HEK293T (cell line): ENCODE results near the gene MCF2L.
"Not testable (repeated sequence)": the region's sequence is repeated elsewhere in the genome, so short reads cannot be mapped to it uniquely, and the experiment has no call there.

Experiments used
- CTCF ChIA-PET: fragments of 350-600 bp; formaldehyde crosslinking; extraction: SDS; loops from one replicate; lab custom pipeline; 2021; ENCODE audit warnings: antibody characterized with exemption, inconsistent platforms; lab: Yijun Ruan, JAX
- POLR2A ChIA-PET: fragments of 350-600 bp; formaldehyde crosslinking; extraction: SDS; loops from one replicate; lab custom pipeline; 2020; ENCODE audit warnings: antibody characterized with exemption, inconsistent platforms; lab: Yijun Ruan, JAX
- DNase-seq: peaks from one replicate; pipeline ENCODE4 v3.0.0; 2012; ENCODE audit warnings: mixed read lengths; ENCODE audit errors: extremely low spot score
- ARNT ChIP-seq: fragments of 450-650 bp; IDR thresholded peaks from 2 replicates; pipeline ENCODE4 v1.6.1; 2017; ENCODE audit warnings: mild to moderate bottlenecking
- BHLHE40 ChIP-seq: fragments of 450-650 bp; IDR thresholded peaks from 2 replicates; pipeline ENCODE4 v1.6.1; 2016; ENCODE audit warnings: mild to moderate bottlenecking, moderate library complexity, borderline replicate concordance
- CTBP1 ChIP-seq: fragments of 450-650 bp; IDR thresholded peaks from 2 replicates; pipeline ENCODE4 v1.6.1; 2016; ENCODE audit warnings: borderline replicate concordance
- ELF4 ChIP-seq: fragments of 450-650 bp; IDR thresholded peaks from 2 replicates; pipeline ENCODE4 v1.6.1; 2017; ENCODE audit warnings: antibody characterized with exemption
- FOXA1 ChIP-seq: fragments of 450-650 bp; IDR thresholded peaks from 2 replicates; pipeline ENCODE4 v1.6.1; 2016; ENCODE audit warnings: mild to moderate bottlenecking
- FOXK2 ChIP-seq: fragments of 450-650 bp; IDR thresholded peaks from 2 replicates; pipeline ENCODE4 v1.6.1; 2016; ENCODE audit warnings: mild to moderate bottlenecking
- FOXM1 ChIP-seq: fragments of 450-650 bp; IDR thresholded peaks from 2 replicates; pipeline ENCODE4 v1.6.1; 2017; ENCODE audit warnings: mild to moderate bottlenecking, borderline replicate concordance
- HDGF ChIP-seq: fragments of 450-650 bp; IDR thresholded peaks from 2 replicates; pipeline ENCODE4 v1.6.1; 2017; ENCODE audit warnings: antibody characterized with exemption, borderline replicate concordance
- L3MBTL2 ChIP-seq: fragments of 450-650 bp; conservative IDR thresholded peaks from 2 replicates; pipeline ENCODE4 v1.6.1; 2016; ENCODE audit warnings: mild to moderate bottlenecking
- LEF1 ChIP-seq: fragments of 450-650 bp; IDR thresholded peaks from 2 replicates; pipeline ENCODE4 v1.6.1; 2017; ENCODE audit warnings: mild to moderate bottlenecking, borderline replicate concordance
- NFRKB ChIP-seq: fragments of 450-650 bp; IDR thresholded peaks from 2 replicates; pipeline ENCODE4 v1.6.1; 2016; ENCODE audit warnings: mild to moderate bottlenecking, moderate library complexity
- SP1 ChIP-seq: fragments of 450-650 bp; IDR thresholded peaks from 2 replicates; pipeline ENCODE4 v1.6.1; 2017
- SUZ12 ChIP-seq: fragments of 450-650 bp; IDR thresholded peaks from 2 replicates; pipeline ENCODE4 v1.6.1; 2016; ENCODE audit warnings: mild to moderate bottlenecking
- TARDBP ChIP-seq: fragments of 450-650 bp; IDR thresholded peaks from 2 replicates; pipeline ENCODE4 v1.6.1; 2016
- ZNF384 ChIP-seq: fragments of 450-650 bp; IDR thresholded peaks from 2 replicates; pipeline ENCODE4 v1.6.1; 2016
- TF ChIP-seq, protein P1 (sequence below): fragments of 450-650 bp; IDR thresholded peaks from 2 replicates; pipeline ENCODE4 v1.6.1; 2016

MCF2L gene

DNA sequence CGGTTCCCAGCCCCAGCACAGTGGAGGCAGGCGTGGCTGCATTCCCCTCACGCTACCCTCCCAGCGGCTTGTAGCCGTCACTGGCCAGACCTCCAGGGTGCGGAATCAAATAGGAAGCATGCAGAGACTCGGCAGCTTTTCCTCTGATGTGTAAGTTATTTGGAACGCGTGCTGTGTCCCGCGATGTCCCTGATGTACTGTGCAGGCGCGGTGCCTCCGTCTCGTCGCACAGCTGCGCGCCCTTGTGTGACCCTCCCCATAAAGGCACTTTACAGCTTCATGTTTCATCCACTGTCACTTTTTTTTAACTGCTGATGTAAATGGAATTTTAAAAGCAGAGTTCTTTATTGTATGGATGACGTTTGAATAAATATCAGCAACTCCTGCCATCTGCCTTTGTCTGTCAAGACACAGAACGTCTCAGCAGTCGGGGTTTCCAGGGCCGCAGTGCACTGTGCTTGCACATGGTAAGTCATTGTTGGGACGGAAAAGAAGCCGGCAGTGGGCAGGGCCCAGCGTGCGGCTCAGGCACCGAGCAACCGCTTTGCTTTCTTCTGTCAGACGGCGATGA lies 129.2 kb downstream of the MCF2L start:
- CTCF ChIA-PET = interaction anchor here (1.0 kb wide), 1 partner anchor 155 kb away, joined by 5 read pairs; no protein-coding TSS in a partner anchor
- TF ChIP-seq FOXA1 (no peak), FOXK2 (no peak), ZNF384 (no peak), L3MBTL2 (no peak), SUZ12 (no peak), CTBP1 (no peak), ELF4 (no peak), HDGF (no peak)
- TF ChIP-seq, protein P1, sequence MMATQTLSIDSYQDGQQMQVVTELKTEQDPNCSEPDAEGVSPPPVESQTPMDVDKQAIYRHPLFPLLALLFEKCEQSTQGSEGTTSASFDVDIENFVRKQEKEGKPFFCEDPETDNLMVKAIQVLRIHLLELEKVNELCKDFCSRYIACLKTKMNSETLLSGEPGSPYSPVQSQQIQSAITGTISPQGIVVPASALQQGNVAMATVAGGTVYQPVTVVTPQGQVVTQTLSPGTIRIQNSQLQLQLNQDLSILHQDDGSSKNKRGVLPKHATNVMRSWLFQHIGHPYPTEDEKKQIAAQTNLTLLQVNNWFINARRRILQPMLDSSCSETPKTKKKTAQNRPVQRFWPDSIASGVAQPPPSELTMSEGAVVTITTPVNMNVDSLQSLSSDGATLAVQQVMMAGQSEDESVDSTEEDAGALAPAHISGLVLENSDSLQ = no peak
- POLR2A ChIA-PET = no interaction called here
- DNase-seq = no peak

GRCh38 chr13:113099142-113099541 lies 130.1 kb downstream of the MCF2L start:
- POLR2A ChIA-PET = no interaction called here
- CTCF ChIA-PET = no interaction called here
- TF ChIP-seq ZNF384 (no peak), ARNT (no peak), L3MBTL2 (no peak), HDGF (no peak), ELF4 (no peak), FOXA1 (no peak), FOXM1 (no peak), LEF1 (no peak), CTBP1 (no peak), FOXK2 (no peak)
- TF ChIP-seq, protein P1 = no peak
- no peak for DNase-seq

- POLR2A ChIA-PET, DNase-seq, CTCF ChIA-PET: not testable (repeated sequence)
Measured at GRCh38 chr13:113102302-113102701, 133.3 kb downstream of the MCF2L start.

- CTCF ChIA-PET = no interaction called here
- no peak for DNase-seq
- TF ChIP-seq, protein P1 = no peak
- TF ChIP-seq ARNT = no peak
- no peak for TF ChIP-seq NFRKB
- no peak for TF ChIP-seq SUZ12
- no peak for TF ChIP-seq LEF1
- no peak for TF ChIP-seq L3MBTL2
- TF ChIP-seq SP1 = no peak
- no peak for TF ChIP-seq ELF4
- TF ChIP-seq FOXM1 = no peak
- TF ChIP-seq HDGF = no peak
- POLR2A ChIA-PET = no interaction called here
Measured at GRCh38 chr13:113102727-113103126, 133.7 kb downstream of the MCF2L start.

GRCh38 chr13:113103646-113104045 lies 134.6 kb downstream of the MCF2L start:
- ChIA-PET POLR2A (no interaction called here), CTCF (no interaction called here)
- TF ChIP-seq L3MBTL2 (no peak), ARNT (no peak), NFRKB (no peak), SUZ12 (no peak), SP1 (no peak), HDGF (no peak), FOXM1 (no peak), LEF1 (no peak), TARDBP (no peak), ELF4 (no peak), FOXA1 (no peak), CTBP1 (no peak)
- TF ChIP-seq, protein P1 = no peak
- DNase-seq = no peak

DNA sequence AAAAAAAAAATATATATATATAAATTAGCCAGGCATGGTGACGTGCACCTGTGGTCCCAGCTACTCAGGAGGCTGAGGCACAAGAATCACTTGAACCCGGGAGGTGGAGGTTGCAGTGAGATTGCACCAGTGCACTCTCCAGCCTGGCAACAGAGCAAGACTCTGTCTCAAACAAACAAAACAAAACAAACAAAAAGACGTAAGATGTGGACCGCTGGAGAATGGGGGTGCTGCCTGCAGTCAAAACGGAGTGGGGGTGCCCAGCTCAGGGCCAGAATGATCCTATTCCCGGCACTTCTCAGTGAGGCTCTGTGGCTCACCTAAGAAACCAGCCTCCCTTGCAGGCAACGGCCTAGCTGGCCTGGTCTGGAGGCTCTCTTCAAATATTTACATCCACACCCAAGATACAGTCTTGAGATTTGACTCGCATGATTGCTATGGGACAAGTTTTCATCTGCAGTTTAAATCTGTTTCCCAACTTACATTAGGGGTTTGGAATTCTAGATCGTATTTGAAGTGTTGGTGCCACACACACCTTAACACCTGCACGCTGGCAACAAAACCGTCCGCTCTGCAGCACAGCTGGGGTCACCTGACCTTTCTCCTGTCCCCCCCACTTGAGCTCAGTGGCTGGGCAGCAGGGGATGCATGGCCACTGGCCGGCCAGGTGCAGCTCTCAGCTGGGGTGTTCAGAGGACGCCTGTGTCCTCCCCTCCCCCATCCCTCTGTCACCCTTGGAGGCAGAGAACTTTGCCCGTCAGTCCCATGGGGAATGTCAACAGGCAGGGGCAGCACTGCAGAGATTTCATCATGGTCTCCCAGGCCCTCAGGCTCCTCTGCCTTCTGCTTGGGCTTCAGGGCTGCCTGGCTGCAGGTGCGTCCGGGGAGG lies 136.3 kb downstream of the MCF2L start, which contains the start of gene F7:
F7 (plus strand) TSS at position 760 of the 889 bp plus-strand sequence; CDS start at position 811, 51 bp downstream.
- ChIA-PET CTCF (no interaction called here), POLR2A (no interaction called here)
- DNase-seq = no peak
- TF ChIP-seq SUZ12 = no peak
- TF ChIP-seq TARDBP = no peak
- TF ChIP-seq L3MBTL2 = no peak
- TF ChIP-seq HDGF = no peak
- no peak for TF ChIP-seq BHLHE40
- TF ChIP-seq FOXA1 = no peak
- no peak for TF ChIP-seq CTBP1
- no peak for TF ChIP-seq FOXM1
- no peak for TF ChIP-seq ZNF384
